Motor neuron (in vitro differentiated cells): ENCODE measurements around the gene SCAF1. TPM values are rescaled to one million over a fixed set of nuclear protein-coding genes. Genes with fewer than 3 reads are reported as not detected.
A peak's percentile ranks its signal among the peaks of the same experiment; 100 is the strongest.

Experiments used
- ATAC-seq, 8 experiments: fragments of 200-7000 bp; cut with Tn5 transposase; replicated peaks in 6 of 8; 2 replicates each; pipeline ENCODE4 v1.8.0; 2021; ENCODE audit warnings: mild to moderate bottlenecking in 8 of 8, moderate library complexity in 8 of 8
- H3K27ac ChIP-seq, 2 donors: fragments of 250-450 bp; sonication (Bioruptor Pico); 2 replicates each; pipeline ENCODE4 v1.9.0; 2021; ENCODE audit warnings: antibody characterized with exemption in 2 of 2, mild to moderate bottlenecking in 2 of 2, moderate library complexity in 1 of 2
- H3K4me1 ChIP-seq, 2 donors: fragments of 250-450 bp; sonication (Bioruptor Pico); replicated peaks in 1 of 2; 2 replicates each; pipeline ENCODE4 v1.6.1; 2021; ENCODE audit warnings: antibody characterized with exemption in 2 of 2, mild to moderate bottlenecking in 2 of 2, moderate library complexity in 1 of 2
- H3K4me3 ChIP-seq, 5 donors: fragments of 250-450 bp; sonication (Bioruptor Pico); 2 replicates each; pipeline ENCODE4 v1.9.0; 2021; ENCODE audit warnings: antibody characterized with exemption in 5 of 5, mild to moderate bottlenecking in 5 of 5, moderate library complexity in 4 of 5
- WGBS, 10 experiments: fragments of 450-650 bp; shearing (Covaris generic); methylation state at CpG; one replicate each; pipeline ENCODE4 v1.0.0; 2022; 5-methylcytosine and 5-hydroxymethylcytosine counted together
- in situ Hi-C, 9 experiments: fragments of 400-800 bp; cut with MboI; loops; one replicate each; pipeline ENCODE4 v1.15.0; 2021; ENCODE audit warnings: low sequenced_read_pairs in 9 of 9, low pct_unique_long_range_greater_than_20kb in 2 of 9; ENCODE audit not compliant: unreplicated experiment in 9 of 9
- total RNA-seq, 8 experiments: library from RNA; unstranded; fragments of 300-600 nt; gene quantifications; 2 replicates each; pipeline versions ENCODE4 v1.2.3 to v1.2.4, GENCODE V29; 2022

SCAF1 gene
- total RNA-seq, 8 experiments from 2014 or later = 10.1 to 33.0 (median 20.1) TPM

GRCh38 chr19:49669516-49669915, 27.5 kb downstream of the SCAF1 start:
- no peak for ATAC-seq
- Histone ChIP-seq H3K4me3 (no peak overlapping the region), H3K27ac (no peak overlapping the region), H3K4me1 (peaks cover 7 to 19% of the 10 kb centered on the region in 2 donors)
- in situ Hi-C loops = no loop called here
- WGBS, 10 experiments = 0 to 100% (median 90%) methylated on average over 1 to 3 of the region's 3 CpGs; no CpG with 5 or more reads in 1 of the 10 experiments

GRCh38 chr19:49672131-49672919, 30.3 kb downstream of the SCAF1 start:
- WGBS, 10 experiments = 0 to 100% (median 17%) methylated on average over 1 to 12 of the region's 28 CpGs; no CpG with 5 or more reads in 3 of the 10 experiments
- peak; percentile 1 to 35 (median 12) for ATAC-seq
- Histone ChIP-seq H3K27ac (peak overlapping the region; percentile 63 to 69), H3K4me3 (peak overlapping the region; percentile 20 to 34 (median 25)), H3K4me1 (peaks cover 7 to 12% of the 10 kb centered on the region in 2 donors)
- in situ Hi-C loops = no loop called here

- peaks cover 33 to 38% of the 10 kb centered on the region in 2 donors for H3K4me1 ChIP-seq
- peak overlapping the region; percentile 50 to 89 (median 83) for H3K4me3 ChIP-seq
- peak in 7 of 8 experiments; percentile 8 to 25 (median 16) for ATAC-seq
- in situ Hi-C loops = no loop called here
- peak overlapping the region; percentile 99 for H3K27ac ChIP-seq
- WGBS, 10 experiments = 0 to 13% (median 1%) methylated on average over 2 to 16 of the region's 27 CpGs; no CpG with 5 or more reads in 2 of the 10 experiments
Measured at GRCh38 chr19:49676136-49676783, 34.3 kb downstream of the SCAF1 start.

GRCh38 chr19:49676784-49677230, 34.8 kb downstream of the SCAF1 start:
- peak overlapping the region; percentile 98 to 99 for H3K27ac ChIP-seq
- peak; percentile 74 to 80 (median 79) for ATAC-seq
- H3K4me1 ChIP-seq = peaks cover 31 to 36% of the 10 kb centered on the region in 2 donors
- in situ Hi-C loops = no loop called here
- 0 to 6% (median 1%) methylated on average over 3 to 9 of the region's 34 CpGs; no CpG with 5 or more reads in 6 of the 10 experiments for WGBS, 10 experiments
- peak overlapping the region; percentile 68 to 94 (median 88) for H3K4me3 ChIP-seq

- Histone ChIP-seq H3K27ac (peak within 1 kb of the TSS; percentile 99), H3K4me1 (peaks cover 28 to 32% of the 10 kb centered on the region in 2 donors), H3K4me3 (peak within 1 kb of the TSS; percentile 68 to 94 (median 88))
- peak; percentile 5 to 28 (median 14) for ATAC-seq
- in situ Hi-C loops = no loop called here
- 0% methylated on average over 1 of the region's 57 CpGs; no CpG with 5 or more reads in 9 of the 10 experiments for WGBS, 10 experiments
Measured at GRCh38 chr19:49677231-49677900, 35.4 kb downstream of the SCAF1 start, which contains the start of gene PRMT1. PRMT1 (plus strand) TSS chr19:49677271; CDS start chr19:49677281, 10 bp downstream.

- 0% methylated on average over 1 to 3 of the region's 21 CpGs; no CpG with 5 or more reads in 7 of the 10 experiments for WGBS, 10 experiments
- peak overlapping the region; percentile 98 to 99 for H3K27ac ChIP-seq
- no peak for ATAC-seq
Measured at GRCh38 chr19:49677901-49678674, 36.1 kb downstream of the SCAF1 start.

GRCh38 chr19:49678985-49679770, 37.2 kb downstream of the SCAF1 start:
- Histone ChIP-seq H3K4me3 (peak overlapping the region in 1 of 5 donors; percentile 89), H3K4me1 (peaks cover 25 to 26% of the 10 kb centered on the region in 2 donors), H3K27ac (peak overlapping the region in 1 of 2 donors; percentile 99)
- 55 to 100% methylated on average over 1 to 2 of the region's 12 CpGs; no CpG with 5 or more reads in 8 of the 10 experiments for WGBS, 10 experiments
- in situ Hi-C loops = no loop called here
- no peak for ATAC-seq

More at GRCh38 chr19:49677901-49678674, 36.1 kb downstream of the SCAF1 start:
- in situ Hi-C loops = no loop called here
- Histone ChIP-seq H3K4me3 (peak overlapping the region; percentile 68 to 94 (median 88)), H3K4me1 (peaks cover 25 to 26% of the 10 kb centered on the region in 2 donors)

- peak overlapping the region; percentile 24 to 79 for H3K27ac ChIP-seq
- ATAC-seq = no peak
- in situ Hi-C loops = no loop called here
- 20% methylated on average over 1 of the region's 10 CpGs; no CpG with 5 or more reads in 9 of the 10 experiments for WGBS, 10 experiments
- H3K4me1 ChIP-seq = peaks cover 25 to 26% of the 10 kb centered on the region in 2 donors
- peak overlapping the region in 2 of 5 donors; percentile 13 to 29 for H3K4me3 ChIP-seq
Measured at GRCh38 chr19:49679771-49680413, 37.9 kb downstream of the SCAF1 start.

- WGBS, 10 experiments = 40 to 100% (median 76%) methylated on average over 1 to 19 of the region's 40 CpGs; no CpG with 5 or more reads in 1 of the 10 experiments
- peak in 7 of 8 experiments; percentile 0 to 36 (median 24) for ATAC-seq
- peaks cover 25 to 26% of the 10 kb centered on the region in 2 donors for H3K4me1 ChIP-seq
- H3K27ac ChIP-seq = peak overlapping the region; percentile 24 to 79
- peak overlapping the region in 4 of 5 donors; percentile 2 to 29 (median 8) for H3K4me3 ChIP-seq
- in situ Hi-C loops = no loop called here
Measured at GRCh38 chr19:49680421-49681351, 38.7 kb downstream of the SCAF1 start.

GRCh38 chr19:49681830-49682229, 39.8 kb downstream of the SCAF1 start:
- 82 to 100% (median 100%) methylated on average over 2 to 6 of the region's 19 CpGs; no CpG with 5 or more reads in 6 of the 10 experiments for WGBS, 10 experiments
- in situ Hi-C loops = no loop called here
- no peak overlapping the region for H3K4me3 ChIP-seq
- H3K4me1 ChIP-seq = peaks cover 25 to 26% of the 10 kb centered on the region in 2 donors
- H3K27ac ChIP-seq = no peak overlapping the region
- ATAC-seq = no peak
